B cell (primary cell): Measurements from ENCODE around the gene APOH. TPM values are rescaled to one million over a fixed set of nuclear protein-coding genes. Genes with fewer than 3 reads are reported as not detected.

Source experiments
- ATAC-seq: fragments of 200-7000 bp; cut with Tn5 transposase; one replicate; pipeline ENCODE4 v1.10.0; 2021; ENCODE audit warnings: low read depth, mild to moderate bottlenecking, moderate number of reproducible peaks, moderate library complexity
- CTCF ChIA-PET: fragments of 350-600 bp; sonication (Branson Sonifier 250); formaldehyde crosslinking; loops from one replicate; lab custom pipeline; 2021; ENCODE audit warnings: antibody characterized with exemption, inconsistent platforms; lab: Charles Lee
- POLR2A ChIA-PET: fragments of 350-600 bp; sonication (Branson Sonifier 250); formaldehyde crosslinking; loops from one replicate; lab custom pipeline; 2021; ENCODE audit warnings: antibody characterized with exemption; lab: Charles Lee
- DNase-seq: peaks from one replicate; pipeline ENCODE4 v3.0.0; 2013
- H2AFZ ChIP-seq: 2 replicates; pipeline ENCODE4 v1.6.1; 2012; ENCODE audit warnings: mild to moderate bottlenecking, low read depth, low read length; ENCODE audit not compliant: insufficient read depth, poor library complexity, severe bottlenecking
- H3K27ac ChIP-seq, 2 donors: 1 replicate in 1 of 2; 2 replicates in 1 of 2; pipeline ENCODE4 v1.5.1; 2012 to 2013; ENCODE audit warnings: low read length in 2 of 2, mild to moderate bottlenecking in 2 of 2, moderate library complexity in 1 of 2
- H3K27me3 ChIP-seq, 4 experiments: fragments of 200-600 bp in 1 of 4; sonication (generic) in 1 of 4; replicated peaks in 1 of 4; 1 replicate in 2 of 4; 2 replicates in 2 of 4; pipeline versions ENCODE4 v1.6.1 to v1.7.0; 2013 to 2016; ENCODE audit warnings: low read length in 3 of 4, mild to moderate bottlenecking in 2 of 4, mixed read lengths in 1 of 4, moderate library complexity in 1 of 4; ENCODE audit not compliant: insufficient read depth in 4 of 4, control insufficient read depth in 3 of 4; ENCODE audit errors: control extremely low read depth in 1 of 4
- H3K36me3 ChIP-seq, 2 experiments: replicated peaks in 1 of 2; 1 replicate in 1 of 2; 2 replicates in 1 of 2; pipeline versions ENCODE4 v1.6.1 to v1.7.1; 2013; ENCODE audit warnings: low read length in 1 of 2; ENCODE audit not compliant: insufficient read depth in 2 of 2, control insufficient read depth in 1 of 2; ENCODE audit errors: control extremely low read depth in 1 of 2, extremely low read depth in 1 of 2
- H3K4me1 ChIP-seq, 2 donors: fragments of 200-600 bp in 1 of 2; sonication (generic) in 1 of 2; 1 replicate in 1 of 2; 2 replicates in 1 of 2; pipeline versions ENCODE4 v1.5.1 to v1.6.1; 2013 to 2017; ENCODE audit warnings: low read length in 2 of 2; ENCODE audit not compliant: control insufficient read depth in 2 of 2, insufficient read depth in 2 of 2
- H3K4me2 ChIP-seq: replicated peaks from 2 replicates; pipeline ENCODE3; 2012; ENCODE audit warnings: mild to moderate bottlenecking, low read depth, low read length; ENCODE audit not compliant: poor library complexity, severe bottlenecking
- H3K4me3 ChIP-seq, 5 experiments: fragments of 200-600 bp in 1 of 5; sonication (generic) in 1 of 5; 1 replicate in 3 of 5; 2 replicates in 2 of 5; pipeline versions ENCODE4 v1.5.1 to v1.7.0; 2011 to 2016; ENCODE audit warnings: low read length in 4 of 5, mild to moderate bottlenecking in 4 of 5, low read depth in 2 of 5, control low read depth in 1 of 5, moderate library complexity in 1 of 5; ENCODE audit not compliant: insufficient read depth in 1 of 5; ENCODE audit errors: control extremely low read depth in 1 of 5, extremely low read depth in 1 of 5
- H3K79me2 ChIP-seq: fragments of 200-600 bp; sonication (generic); one replicate; pipeline ENCODE4 v1.6.0; 2016; ENCODE audit warnings: low read length; ENCODE audit not compliant: control insufficient read depth, insufficient read depth
- H3K9ac ChIP-seq: fragments of 200-600 bp; sonication (generic); 2 replicates; pipeline ENCODE4 v1.6.1; 2017; ENCODE audit warnings: mild to moderate bottlenecking, low read length, moderate library complexity
- H3K9me3 ChIP-seq, 3 donors: one replicate each; pipeline versions ENCODE4 v1.6.1 to v1.7.1; 2013; ENCODE audit warnings: low read length in 2 of 3; ENCODE audit not compliant: control insufficient read depth in 2 of 3, insufficient read depth in 1 of 3; ENCODE audit errors: control extremely low read depth in 1 of 3
- H4K20me1 ChIP-seq: 2 replicates; pipeline ENCODE4 v1.6.0; 2012; ENCODE audit warnings: mild to moderate bottlenecking, low read length; ENCODE audit not compliant: insufficient read depth, control insufficient read depth, poor library complexity, severe bottlenecking
- H3K27ac Mint-ChIP-seq: one replicate; pipeline ENCODE4 v1.8.0; 2021; ENCODE audit warnings: mixed read lengths
- H3K27me3 Mint-ChIP-seq: one replicate; pipeline ENCODE4 v1.8.0; 2021; ENCODE audit warnings: mixed read lengths
- H3K4me1 Mint-ChIP-seq: one replicate; pipeline ENCODE4 v1.8.0; 2021; ENCODE audit warnings: mixed read lengths
- H3K4me3 Mint-ChIP-seq: one replicate; pipeline ENCODE4 v1.8.0; 2021; ENCODE audit warnings: mixed read lengths
- H3K9me3 Mint-ChIP-seq: one replicate; pipeline ENCODE4 v1.8.0; 2022; ENCODE audit warnings: mixed read lengths; ENCODE audit not compliant: insufficient read depth
- EZH2 ChIP-seq: IDR thresholded peaks from 2 replicates; pipeline ENCODE4 v1.6.1; 2012; ENCODE audit warnings: borderline replicate concordance, low read depth, mild to moderate bottlenecking, moderate library complexity, low read length; ENCODE audit not compliant: insufficient read depth, poor library complexity, severe bottlenecking
- WGBS: methylation state at CpG from one replicate; pipeline ENCODE4 v1.1.5; 2013; ENCODE audit warnings: missing lambda C conversion rate; ENCODE audit not compliant: insufficient coverage; 5-methylcytosine and 5-hydroxymethylcytosine counted together
- intact Hi-C: fragments of 100-400 bp; cut with micrococcal nuclease; formaldehyde crosslinking; loops from one replicate; pipeline ENCODE4 v1.10.0; 2022
- polyA plus RNA-seq: library from polyadenylated mRNA; depleted of rRNA; stranded (reverse); fragments of >200 nt; gene quantifications from 2 replicates; pipeline ENCODE4 v1.2.3, GENCODE V29; 2012
- total RNA-seq, 2 donors: library from RNA; stranded (reverse); fragments of 120-200 nt in 1 of 2; gene quantifications; 1 replicate in 1 of 2; 2 replicates in 1 of 2; pipeline versions ENCODE4 v1.2.3 to v1.2.4, GENCODE V29; 2013 to 2022
- TF ChIP-seq, protein P1 (sequence below): fragments of 200-600 bp; IDR thresholded peaks from one replicate; pipeline ENCODE4 v1.8.0; 2022; ENCODE audit warnings: antibody characterized with exemption, mild to moderate bottlenecking

Gene APOH
- total and polyA plus RNA-seq, 2 donors (not counting 1 experiment from before 2014, with no cell fraction given) = not detected

DNA sequence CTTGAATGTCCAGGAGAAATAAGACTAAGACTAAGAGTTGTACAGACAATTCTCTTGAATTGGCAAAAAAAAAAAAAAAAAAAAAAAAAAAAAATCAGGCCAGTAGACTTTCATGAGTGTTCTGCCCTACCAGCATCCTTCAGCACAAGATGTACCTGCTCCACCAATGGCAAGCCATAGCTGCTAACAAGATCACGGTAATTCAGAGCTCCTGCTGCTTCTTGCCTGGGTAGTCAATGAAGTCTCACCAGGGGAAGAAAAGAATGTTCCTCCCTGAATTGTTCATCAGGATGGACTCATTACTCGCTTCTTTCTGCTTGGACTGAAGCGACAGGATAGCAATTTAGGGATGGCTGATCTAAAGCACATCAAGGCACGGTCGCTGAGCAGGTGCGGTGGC, 31.1 kb upstream of the APOH start:
- Histone ChIP-seq H4K20me1 (no peaks in the 10 kb centered on the region), H3K79me2 (no peaks in the 10 kb centered on the region), H3K36me3 (no peaks in the 10 kb centered on the region), H3K27ac (no peak overlapping the region), H3K9me3 (no peaks in the 10 kb centered on the region), H3K4me2 (no peak overlapping the region), H3K4me1 (no peaks in the 10 kb centered on the region), H3K9ac (no peak overlapping the region), H2AFZ (no peak overlapping the region), H3K27me3 (no peaks in the 10 kb centered on the region), H3K4me3 (no peak overlapping the region)
- DNase-seq (no peak), ATAC-seq (no peak)
- H3K27me3 Mint-ChIP-seq = peaks cover 15% of the 10 kb centered on the region
- POLR2A ChIA-PET = no interaction called here
- H3K4me3 Mint-ChIP-seq = no peak overlapping the region
- no peak for TF ChIP-seq EZH2
- TF ChIP-seq, protein P1, sequence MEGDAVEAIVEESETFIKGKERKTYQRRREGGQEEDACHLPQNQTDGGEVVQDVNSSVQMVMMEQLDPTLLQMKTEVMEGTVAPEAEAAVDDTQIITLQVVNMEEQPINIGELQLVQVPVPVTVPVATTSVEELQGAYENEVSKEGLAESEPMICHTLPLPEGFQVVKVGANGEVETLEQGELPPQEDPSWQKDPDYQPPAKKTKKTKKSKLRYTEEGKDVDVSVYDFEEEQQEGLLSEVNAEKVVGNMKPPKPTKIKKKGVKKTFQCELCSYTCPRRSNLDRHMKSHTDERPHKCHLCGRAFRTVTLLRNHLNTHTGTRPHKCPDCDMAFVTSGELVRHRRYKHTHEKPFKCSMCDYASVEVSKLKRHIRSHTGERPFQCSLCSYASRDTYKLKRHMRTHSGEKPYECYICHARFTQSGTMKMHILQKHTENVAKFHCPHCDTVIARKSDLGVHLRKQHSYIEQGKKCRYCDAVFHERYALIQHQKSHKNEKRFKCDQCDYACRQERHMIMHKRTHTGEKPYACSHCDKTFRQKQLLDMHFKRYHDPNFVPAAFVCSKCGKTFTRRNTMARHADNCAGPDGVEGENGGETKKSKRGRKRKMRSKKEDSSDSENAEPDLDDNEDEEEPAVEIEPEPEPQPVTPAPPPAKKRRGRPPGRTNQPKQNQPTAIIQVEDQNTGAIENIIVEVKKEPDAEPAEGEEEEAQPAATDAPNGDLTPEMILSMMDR = no peak
- H3K9me3 Mint-ChIP-seq = peaks cover 2% of the 10 kb centered on the region
- H3K4me1 Mint-ChIP-seq = no peaks in the 10 kb centered on the region
- WGBS = 85% methylated on average over 5 of the region's 6 CpGs
- intact Hi-C loops = no loop called here
- CTCF ChIA-PET = interaction anchor here (0.6 to 0.7 kb wide), 2 partner anchors 59 to 97 kb away, joined by 3 to 4 read pairs; no protein-coding TSS in a partner anchor
- H3K27ac Mint-ChIP-seq = no peak overlapping the region

DNA sequence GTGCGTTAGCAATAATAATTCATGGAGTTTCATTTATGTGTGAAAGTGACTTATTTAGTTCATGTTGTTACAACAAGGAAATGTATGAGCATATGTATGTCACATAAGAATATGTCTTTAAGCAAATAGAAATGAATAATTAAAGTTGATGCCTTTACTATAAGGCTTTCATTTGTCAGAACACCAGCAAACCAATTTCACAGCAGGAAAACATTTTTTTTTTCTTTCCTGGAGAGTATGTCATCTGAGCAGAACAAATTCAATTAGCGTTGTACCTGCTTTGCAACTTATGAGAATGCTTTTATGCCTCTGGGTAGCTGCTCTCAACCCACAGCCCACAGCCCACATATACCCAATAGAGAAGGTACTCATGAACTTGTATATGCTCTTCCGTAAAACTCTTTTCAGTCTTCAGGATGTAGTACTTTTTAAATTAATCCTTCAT, 26.3 kb upstream of the APOH start:
- Histone ChIP-seq H3K27ac (no peak overlapping the region), H3K27me3 (no peaks in the 10 kb centered on the region), H3K36me3 (no peaks in the 10 kb centered on the region), H3K79me2 (no peaks in the 10 kb centered on the region), H3K9ac (no peak overlapping the region), H3K4me1 (no peaks in the 10 kb centered on the region), H4K20me1 (no peaks in the 10 kb centered on the region), H3K9me3 (no peaks in the 10 kb centered on the region), H2AFZ (peak overlapping the region; percentile 8), H3K4me3 (no peak overlapping the region), H3K4me2 (no peak overlapping the region)
- H3K27ac Mint-ChIP-seq = no peak overlapping the region
- no peaks in the 10 kb centered on the region for H3K27me3 Mint-ChIP-seq
- peaks cover 2% of the 10 kb centered on the region for H3K4me1 Mint-ChIP-seq
- ChIA-PET POLR2A (no interaction called here), CTCF (interaction anchor here (2.0 kb wide), 1 partner anchor 312 kb away, joined by 10 read pairs; no protein-coding TSS in a partner anchor)
- intact Hi-C loops = no loop called here
- ATAC-seq (no peak), DNase-seq (no peak)
- H3K9me3 Mint-ChIP-seq = no peaks in the 10 kb centered on the region
- 89% methylated on average over 1 of the region's 3 CpGs for WGBS
- no peak overlapping the region for H3K4me3 Mint-ChIP-seq
- TF ChIP-seq, protein P1 = no peak
- no peak for TF ChIP-seq EZH2
